ENCODE measurements around the gene RABL6.

- TF ChIP-seq CTCF (IDR thresholded peaks at IDR 0.05; ENCODE audit: insufficient read depth, low read depth, low read length) = no peak
- TF ChIP-seq EZH2 (IDR thresholded peaks at IDR 0.05; ENCODE audit: insufficient read depth, low read length) = no peak
Measured at GRCh38 chr9:136825295-136826187, 17.8 kb downstream of the RABL6 start.
